ENCODE measurements around the gene OR8D4.
"Not testable (repeated sequence)": the region's sequence is repeated elsewhere in the genome, so short reads cannot be mapped to it uniquely, and the experiment has no call there.

DNA sequence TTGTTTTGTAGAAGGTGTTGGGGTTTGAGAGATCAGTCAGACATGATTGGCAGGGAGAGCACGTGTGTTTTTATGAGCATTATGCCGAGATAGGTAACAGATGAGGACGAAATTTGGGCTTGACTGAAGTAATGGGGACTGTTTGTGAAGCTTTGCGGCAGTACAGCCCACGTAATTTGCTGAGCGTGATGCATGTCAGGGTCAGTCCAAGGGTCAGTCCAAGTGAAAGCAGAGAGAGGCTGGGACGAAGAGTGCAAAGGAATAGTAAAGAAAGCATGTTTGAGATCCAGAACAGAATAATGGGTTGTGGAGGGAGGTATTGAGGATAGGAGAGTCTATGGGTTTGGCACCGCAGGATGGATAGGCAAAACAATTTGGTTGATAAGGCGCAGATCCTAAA, 34.2 kb upstream of the OR8D4 start:
- TF ChIP-seq, protein P1, sequence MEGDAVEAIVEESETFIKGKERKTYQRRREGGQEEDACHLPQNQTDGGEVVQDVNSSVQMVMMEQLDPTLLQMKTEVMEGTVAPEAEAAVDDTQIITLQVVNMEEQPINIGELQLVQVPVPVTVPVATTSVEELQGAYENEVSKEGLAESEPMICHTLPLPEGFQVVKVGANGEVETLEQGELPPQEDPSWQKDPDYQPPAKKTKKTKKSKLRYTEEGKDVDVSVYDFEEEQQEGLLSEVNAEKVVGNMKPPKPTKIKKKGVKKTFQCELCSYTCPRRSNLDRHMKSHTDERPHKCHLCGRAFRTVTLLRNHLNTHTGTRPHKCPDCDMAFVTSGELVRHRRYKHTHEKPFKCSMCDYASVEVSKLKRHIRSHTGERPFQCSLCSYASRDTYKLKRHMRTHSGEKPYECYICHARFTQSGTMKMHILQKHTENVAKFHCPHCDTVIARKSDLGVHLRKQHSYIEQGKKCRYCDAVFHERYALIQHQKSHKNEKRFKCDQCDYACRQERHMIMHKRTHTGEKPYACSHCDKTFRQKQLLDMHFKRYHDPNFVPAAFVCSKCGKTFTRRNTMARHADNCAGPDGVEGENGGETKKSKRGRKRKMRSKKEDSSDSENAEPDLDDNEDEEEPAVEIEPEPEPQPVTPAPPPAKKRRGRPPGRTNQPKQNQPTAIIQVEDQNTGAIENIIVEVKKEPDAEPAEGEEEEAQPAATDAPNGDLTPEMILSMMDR (IDR thresholded peaks at IDR 0.05) = not testable (repeated sequence)
- not testable (repeated sequence) for TF ChIP-seq POLR2A (IDR thresholded peaks at IDR 0.05)

All from suprapubic skin (tissue), 3 donors.